DOHH2 (cell line): ENCODE measurements around the gene PRDM16.

Source experiments
- CTCF ChIP-seq: fragments of 200-600 bp; sonication (generic); IDR thresholded peaks from one replicate; pipeline ENCODE4 v1.5.1; 2014; ENCODE audit warnings: antibody characterized with exemption, mild to moderate bottlenecking, low read depth, low read length; ENCODE audit not compliant: poor library complexity, severe bottlenecking
- EZH2phosphoT487 ChIP-seq: fragments of 200-600 bp; sonication (generic); IDR thresholded peaks from 2 replicates; pipeline ENCODE4 v1.6.1; 2017; ENCODE audit warnings: borderline replicate concordance, mild to moderate bottlenecking, antibody characterized with exemption, low read length, moderate library complexity, mixed read lengths

GRCh38 chr1:3181956-3182355 is 113.0 kb downstream of the PRDM16 start:
- TF ChIP-seq CTCF (no peak), EZH2phosphoT487 (no peak)
